Mesodermal cell (in vitro differentiated cells): ENCODE results near the gene SHISA9.

Experiments used
- H3K27ac ChIP-seq: 2 replicates; pipeline ENCODE4 v1.7.0; 2013; ENCODE audit warnings: mild to moderate bottlenecking, low read depth, low read length, moderate library complexity; ENCODE audit not compliant: severe bottlenecking
- H3K36me3 ChIP-seq: 2 replicates; pipeline ENCODE4 v1.7.1; 2013; ENCODE audit warnings: mild to moderate bottlenecking, low read length, moderate library complexity; ENCODE audit not compliant: control insufficient read depth, insufficient read depth
- H3K4me1 ChIP-seq: one replicate; pipeline ENCODE4 v1.7.1; 2013; ENCODE audit warnings: mild to moderate bottlenecking, low read length; ENCODE audit not compliant: insufficient read depth, control insufficient read depth, poor library complexity, severe bottlenecking
- H3K4me3 ChIP-seq: 2 replicates; pipeline ENCODE4 v1.7.0; 2013; ENCODE audit warnings: low read length, control low read depth, mild to moderate bottlenecking; ENCODE audit not compliant: insufficient read depth, poor library complexity, severe bottlenecking; ENCODE audit errors: extremely low read depth
- H3K9me3 ChIP-seq: 2 replicates; pipeline ENCODE4 v1.7.1; 2013; ENCODE audit warnings: mild to moderate bottlenecking, low read length, moderate library complexity; ENCODE audit not compliant: control insufficient read depth

Gene SHISA9

GRCh38 chr16:13289515-13289914 lies 388.1 kb downstream of the SHISA9 start:
- no peaks in the 10 kb centered on the region for H3K9me3 ChIP-seq
- no peaks in the 10 kb centered on the region for H3K4me1 ChIP-seq

More at GRCh38 chr16:13289515-13289914, 388.1 kb downstream of the SHISA9 start:
- no peak overlapping the region for H3K27ac ChIP-seq
- no peak overlapping the region for H3K4me3 ChIP-seq
- no peaks in the 10 kb centered on the region for H3K36me3 ChIP-seq
